Stimulated activated CD4-positive, alpha-beta T cell treated with anti-CD3 and anti-CD28 coated beads, TNF-alpha, amount 100 ng/mL, for 48 hours (primary cell): ENCODE data around the gene EEPD1.
"Not testable (repeated sequence)": the region's sequence is repeated elsewhere in the genome, so short reads cannot be mapped to it uniquely, and the experiment has no call there.

Experiments used
- DNase-seq, 3 donors: peaks; one replicate each; pipeline ENCODE4 v3.0.0-alpha.2; 2020; ENCODE audit warnings: low read depth in 3 of 3

EEPD1 gene

GRCh38 chr7:36152756-36153570 is at the start of gene EEPD1:
EEPD1 (plus strand) TSS chr7:36153254; CDS start chr7:36154325, 1,071 bp downstream.
- DNase-seq = peak; percentile 97 to 100 (median 99)

- DNase-seq = no peak
These were observed 49.1 kb upstream of the EEPD1 start for GRCh38 chr7:36103837-36104561.

- DNase-seq = not testable (repeated sequence)
These were observed 45.8 kb upstream of the EEPD1 start for GRCh38 chr7:36106972-36107908.

GRCh38 chr7:36107926-36108631 is 45.0 kb upstream of the EEPD1 start:
- no peak for DNase-seq

GRCh38 chr7:36109013-36109627 is 43.9 kb upstream of the EEPD1 start:
- no peak for DNase-seq

GRCh38 chr7:36110584-36110983 is 42.5 kb upstream of the EEPD1 start:
- no peak for DNase-seq

- no peak for DNase-seq
These were observed 40.1 kb upstream of the EEPD1 start for GRCh38 chr7:36112969-36113368.

- DNase-seq = no peak
These were observed 38.7 kb upstream of the EEPD1 start for GRCh38 chr7:36114355-36114754.

GRCh38 chr7:36115448-36116321 is 37.4 kb upstream of the EEPD1 start:
- DNase-seq = peak; percentile 79 to 84 (median 80)

- DNase-seq = no peak
These were observed 36.5 kb upstream of the EEPD1 start for GRCh38 chr7:36116347-36117202.

GRCh38 chr7:36117203-36117840 is 35.7 kb upstream of the EEPD1 start:
- DNase-seq = no peak

- no peak for DNase-seq
These were observed 34.7 kb upstream of the EEPD1 start for GRCh38 chr7:36118344-36118743.

- no peak for DNase-seq
These were observed 33.9 kb upstream of the EEPD1 start for GRCh38 chr7:36119005-36119706.

- DNase-seq = not testable (repeated sequence)
These were observed 32.9 kb upstream of the EEPD1 start for GRCh38 chr7:36119983-36120646.

GRCh38 chr7:36125630-36126029 is 27.4 kb upstream of the EEPD1 start:
- not testable (repeated sequence) for DNase-seq

GRCh38 chr7:36127075-36127740 is 25.8 kb upstream of the EEPD1 start:
- no peak for DNase-seq
